ENCODE measurements around the gene FAM200C. TPM values are rescaled to one million over a fixed set of nuclear protein-coding genes. Genes with fewer than 3 reads are reported as not detected.

FAM200C gene
- total and polyA plus RNA-seq, 10 of the 15 experiments (the other 5 are each of a cell fraction or from before 2014, with no cell fraction given) = 1.0 to 5.4 (median 2.2) TPM

DNA sequence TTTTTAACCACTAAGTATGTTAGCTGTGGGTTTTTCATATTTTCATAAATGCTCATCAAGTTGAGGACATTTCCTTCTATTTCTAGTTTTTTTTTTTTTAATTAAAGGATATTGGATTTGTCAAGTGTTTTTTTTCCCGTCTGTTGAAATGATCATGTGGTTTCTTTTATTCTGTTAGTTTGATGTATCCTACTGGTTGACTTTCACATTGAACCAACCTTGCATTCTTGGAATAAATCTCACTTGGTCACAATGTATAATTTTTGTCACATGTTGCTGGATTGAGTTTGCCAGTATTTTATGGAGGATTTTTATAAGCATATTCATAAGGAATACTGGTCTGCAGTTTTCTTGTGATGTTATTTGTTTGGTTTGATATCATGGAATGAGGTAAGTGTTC is 12.4 kb downstream of the FAM200C start:
- ATAC-seq = no peak
- CTCF ChIA-PET = interaction anchor here (0.7 to 1.4 kb wide), 2 partner anchors 306 to 400 kb away, joined by 3 read pairs; no protein-coding TSS in a partner anchor
- intact Hi-C loops (cut with micrococcal nuclease; ENCODE audit: unreplicated experiment) = no loop called here

More for the DNA sequence above, 12.4 kb downstream of the FAM200C start:
- ChIA-PET POLR2A (no interaction called here), SMC1A (ENCODE audit: uncharacterized antibody, unreplicated experiment) (no interaction called here), RAD21 (ENCODE audit: unreplicated experiment) (no interaction called here)
- Histone ChIP-seq H4K20me1 (ENCODE audit: control insufficient read depth, insufficient read depth) (no peaks in the 10 kb centered on the region), H3K4me2 (ENCODE audit: control insufficient read depth, insufficient read depth) (no peak overlapping the region), H3K9me3 (replicated peaks; ENCODE audit: control insufficient read depth, insufficient read depth, low read length) (no peaks in the 10 kb centered on the region; the same call in 1 of the 3 replicates), H3K9ac (ENCODE audit: control insufficient read depth, insufficient read depth, low read length) (no peak overlapping the region), H2AFZ (ENCODE audit: control insufficient read depth, low read depth, low read length) (no peak overlapping the region), H3K27me3 (replicated peaks in 1 of 2; ENCODE audit: control insufficient read depth in 2 of 2, insufficient read depth in 2 of 2, low read length in 1 of 2) (no peaks in the 10 kb centered on the region; a peak in 1 of 4 replicates), H3K4me1 (ENCODE audit: control insufficient read depth, insufficient read depth, low read length) (no peaks in the 10 kb centered on the region), H3K27ac (ENCODE audit: control insufficient read depth, insufficient read depth) (no peak overlapping the region), H3K4me3 (no peak overlapping the region), H3K79me2 (ENCODE audit: control insufficient read depth, insufficient read depth, low read length) (no peaks in the 10 kb centered on the region), H3K36me3 (ENCODE audit: control insufficient read depth in 2 of 2, insufficient read depth in 2 of 2, low read length in 1 of 2) (no peaks in the 10 kb centered on the region)
- in situ Hi-C loops (cut with MboI) = no loop called here
- DNase-seq (ENCODE audit: low read depth, low spot score) (no peak), FAIRE-seq (no peak)
- WGBS (ENCODE audit: insufficient coverage, insufficient replicate concordance, low lambda C conversion rate, missing lambda C conversion rate) = 86% methylated on average over 1 of the region's 1 CpG
- BruUV-seq (replicated peaks) = no TSS peak
- no peak for TF ChIP-seq POLR2A (IDR thresholded peaks at IDR 0.05; ENCODE audit: low read depth, low read length)
- no peak for TF ChIP-seq IKZF1 (conservative IDR thresholded peaks at IDR 0.05)
- TF ChIP-seq ZBTB40 (IDR thresholded peaks at IDR 0.05; ENCODE audit: borderline replicate concordance) = no peak
- TF ChIP-seq MXI1 (IDR thresholded peaks at IDR 0.05; ENCODE audit: low read depth, low read length) = no peak
- TF ChIP-seq, protein P1, sequence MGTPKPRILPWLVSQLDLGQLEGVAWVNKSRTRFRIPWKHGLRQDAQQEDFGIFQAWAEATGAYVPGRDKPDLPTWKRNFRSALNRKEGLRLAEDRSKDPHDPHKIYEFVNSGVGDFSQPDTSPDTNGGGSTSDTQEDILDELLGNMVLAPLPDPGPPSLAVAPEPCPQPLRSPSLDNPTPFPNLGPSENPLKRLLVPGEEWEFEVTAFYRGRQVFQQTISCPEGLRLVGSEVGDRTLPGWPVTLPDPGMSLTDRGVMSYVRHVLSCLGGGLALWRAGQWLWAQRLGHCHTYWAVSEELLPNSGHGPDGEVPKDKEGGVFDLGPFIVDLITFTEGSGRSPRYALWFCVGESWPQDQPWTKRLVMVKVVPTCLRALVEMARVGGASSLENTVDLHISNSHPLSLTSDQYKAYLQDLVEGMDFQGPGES (IDR thresholded peaks at IDR 0.05) = no peak
- TF ChIP-seq EZH2 (IDR thresholded peaks at IDR 0.05; ENCODE audit: borderline replicate concordance, control insufficient read depth, low read depth, low read length) = no peak
- TF ChIP-seq CHD4 (IDR thresholded peaks at IDR 0.05) = no peak
- no peak for TF ChIP-seq ZNF622 (IDR thresholded peaks at IDR 0.05)
- TF ChIP-seq IRF4 (IDR thresholded peaks at IDR 0.05; ENCODE audit: low read depth, low read length) = no peak
- no peak for TF ChIP-seq NFXL1 (IDR thresholded peaks at IDR 0.05; ENCODE audit: borderline replicate concordance)
